GM18909 (cell line): Measurements from ENCODE around the gene CAMK2D.
A peak's percentile ranks its signal among the peaks of the same experiment; 100 is the strongest.

Experiments used
- ATAC-seq: cut with Tn5 transposase; IDR thresholded peaks from one replicate; pipeline ENCODE4 v1.9.1; 2021; ENCODE audit warnings: mild to moderate bottlenecking; ENCODE audit not compliant: unreplicated experiment, poor library complexity

Gene CAMK2D

GRCh38 chr4:113452868-113453620, 308.5 kb downstream of the CAMK2D start:
- ATAC-seq, result no peak

DNA sequence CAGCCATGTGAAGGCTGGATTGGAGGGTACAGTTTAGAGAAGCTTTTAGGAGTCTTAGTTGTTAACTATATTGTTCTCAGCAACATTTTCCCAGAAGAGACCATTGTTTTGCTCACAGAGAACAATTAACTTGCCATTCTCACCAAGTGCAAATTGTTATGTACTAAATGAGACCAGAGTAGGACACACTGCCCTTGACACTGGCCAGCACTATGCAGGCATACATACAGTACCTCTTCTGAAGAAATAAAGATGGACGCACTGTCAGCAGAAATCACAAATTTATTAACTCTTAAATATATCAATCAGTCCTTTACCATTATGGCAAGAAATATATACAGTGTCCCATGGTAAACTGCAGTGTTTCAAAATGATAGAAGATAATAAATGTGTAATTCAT, 309.4 kb downstream of the CAMK2D start:
- no peak for ATAC-seq

- no peak for ATAC-seq
Observed at GRCh38 chr4:113450295-113451080, 311.1 kb downstream of the CAMK2D start.

- no peak for ATAC-seq
Observed at GRCh38 chr4:113449410-113449974, 312.0 kb downstream of the CAMK2D start.

DNA sequence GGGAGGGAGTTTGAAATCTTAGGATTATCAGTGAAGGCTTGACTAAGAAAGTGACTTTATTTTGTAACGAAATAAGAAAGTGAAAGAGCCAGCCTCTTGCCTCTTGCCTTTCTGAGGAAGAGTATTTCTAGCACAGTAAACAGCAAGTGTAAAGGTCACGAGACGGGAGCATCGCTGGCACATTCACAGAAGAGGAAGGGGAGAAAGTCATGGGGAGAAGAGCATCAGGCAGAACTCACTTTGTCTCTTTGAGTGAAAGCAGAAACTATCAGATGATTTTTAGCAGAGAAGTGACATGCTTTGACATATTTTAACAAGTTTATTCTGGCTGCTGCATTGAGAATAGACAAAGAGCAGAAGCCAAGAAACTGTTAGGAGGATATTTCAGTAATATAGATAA, 313.8 kb downstream of the CAMK2D start:
- ATAC-seq, result peak; percentile 55

DNA sequence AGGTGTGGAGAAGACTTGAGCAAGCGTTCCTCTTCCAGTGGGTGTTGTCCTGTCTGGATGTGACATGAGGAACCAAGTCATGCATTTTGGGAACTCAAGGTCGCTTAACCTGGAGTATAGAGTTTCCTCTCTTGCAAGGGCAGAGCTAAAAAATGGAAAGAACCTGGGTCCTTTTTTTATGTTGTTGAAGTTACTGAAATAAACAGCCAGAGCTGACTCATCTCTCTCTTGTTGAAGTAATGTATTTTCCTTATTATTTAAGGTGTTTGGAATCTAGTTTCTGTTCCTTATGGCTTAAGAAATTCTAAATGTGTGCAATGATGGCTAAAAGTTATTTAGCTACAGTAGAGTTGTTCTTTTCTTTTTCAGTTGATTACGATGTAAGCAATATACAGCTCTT, 314.5 kb downstream of the CAMK2D start:
- ATAC-seq, result no peak

- no peak for ATAC-seq
Observed at GRCh38 chr4:113446019-113446418, 315.5 kb downstream of the CAMK2D start.

GRCh38 chr4:113445286-113445685, 316.3 kb downstream of the CAMK2D start:
- ATAC-seq, result no peak

DNA sequence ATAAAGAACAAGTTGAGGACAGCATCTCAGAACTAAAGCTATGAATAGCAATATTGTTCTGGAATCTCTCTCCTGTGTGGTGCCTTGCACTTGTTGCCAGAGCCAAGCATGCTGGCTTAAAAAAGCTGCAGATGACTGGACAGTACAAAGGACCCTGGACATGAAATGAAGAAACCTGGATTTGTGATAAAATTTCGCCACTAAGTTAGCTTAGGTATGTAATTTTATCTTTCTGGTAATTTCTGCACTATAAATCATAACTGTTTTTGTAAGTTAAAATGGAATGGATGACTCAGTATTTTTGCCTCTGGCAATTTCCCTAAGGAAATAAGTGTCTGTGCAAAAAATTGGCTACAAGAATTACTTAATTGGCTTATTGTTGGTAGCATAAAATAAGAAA, 317.2 kb downstream of the CAMK2D start:
- no peak for ATAC-seq

DNA sequence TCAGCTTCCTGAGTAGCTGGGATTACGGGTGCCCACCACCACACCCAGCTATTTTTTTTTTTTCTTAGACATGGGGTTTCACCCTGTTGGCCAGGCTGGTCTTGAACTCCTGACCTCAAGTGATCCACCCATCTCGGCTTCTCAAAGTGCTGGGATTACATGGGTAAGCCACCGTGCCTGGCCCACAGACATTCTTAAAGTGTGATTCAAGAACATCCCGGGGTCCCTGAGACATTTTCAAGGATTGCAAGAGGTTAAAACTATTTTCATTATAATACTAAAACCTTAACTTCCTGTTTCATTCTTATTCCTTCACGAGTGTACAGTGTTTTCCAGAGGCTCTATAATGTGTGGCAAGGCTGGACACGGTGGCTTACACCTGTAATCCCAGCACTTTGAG, 318.7 kb downstream of the CAMK2D start:
- ATAC-seq, result no peak

- ATAC-seq, result no peak
Observed at GRCh38 chr4:113440371-113440770, 321.2 kb downstream of the CAMK2D start.

DNA sequence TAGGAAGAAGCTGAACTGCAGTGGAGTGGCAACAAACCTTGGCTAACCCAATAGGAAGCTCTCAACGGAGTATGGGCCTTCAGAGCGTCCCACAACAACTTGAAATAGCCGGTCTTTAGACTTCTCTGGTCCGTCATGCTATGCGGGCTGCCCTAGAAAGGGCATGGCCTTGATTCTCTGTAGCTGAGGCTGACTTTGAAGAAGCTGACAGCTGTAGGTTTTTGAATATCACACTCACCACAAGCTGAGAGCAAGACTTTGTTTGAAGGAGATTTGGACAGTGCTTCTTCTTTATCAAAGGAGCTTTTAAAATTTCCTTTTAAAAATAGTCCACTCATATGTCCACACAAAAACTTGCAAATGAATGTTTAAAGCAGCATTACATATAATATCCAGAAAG, 322.9 kb downstream of the CAMK2D start:
- ATAC-seq, result no peak

DNA sequence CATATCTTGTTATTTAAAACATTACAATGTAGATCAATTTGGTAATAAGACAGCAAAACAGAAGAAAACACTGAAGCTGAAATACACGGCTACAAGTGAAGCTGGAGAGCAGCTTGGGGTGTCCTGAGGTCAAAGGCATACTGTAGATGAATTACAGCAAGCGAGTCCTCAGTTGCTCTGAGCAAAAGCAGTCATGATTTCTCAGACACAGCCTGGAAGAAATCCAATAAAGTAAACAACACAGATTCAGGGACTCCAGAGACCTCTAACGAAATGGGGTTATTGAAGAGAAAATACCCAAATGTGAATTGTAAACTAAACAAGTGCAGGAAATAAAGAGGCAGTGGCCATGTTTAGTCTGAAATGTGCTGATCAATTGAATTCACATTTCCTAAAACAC, 324.4 kb downstream of the CAMK2D start:
- ATAC-seq, result no peak

GRCh38 chr4:113436360-113436759, 325.2 kb downstream of the CAMK2D start:
- ATAC-seq, result no peak

DNA sequence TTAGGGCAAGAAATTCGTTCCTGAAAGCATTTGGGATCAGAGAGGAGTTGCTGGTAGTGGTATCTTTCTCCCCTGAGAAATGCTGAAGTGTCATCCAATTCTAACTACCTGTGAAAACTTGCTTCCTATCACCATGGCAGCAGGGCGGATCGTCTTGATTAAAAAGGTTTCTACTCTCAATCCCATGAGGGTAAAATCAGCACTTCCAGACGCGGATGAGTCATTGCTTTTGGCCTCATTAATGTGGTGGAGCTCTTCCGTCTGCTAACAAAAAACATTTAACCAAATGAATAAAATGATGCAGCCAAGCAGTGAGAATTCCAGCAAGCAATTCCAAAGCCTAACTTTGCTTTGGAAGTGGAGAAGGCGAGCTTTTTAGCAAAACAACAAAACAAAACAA, 325.6 kb downstream of the CAMK2D start:
- no peak for ATAC-seq

GRCh38 chr4:113434247-113434587, 327.3 kb downstream of the CAMK2D start:
- ATAC-seq, result no peak

DNA sequence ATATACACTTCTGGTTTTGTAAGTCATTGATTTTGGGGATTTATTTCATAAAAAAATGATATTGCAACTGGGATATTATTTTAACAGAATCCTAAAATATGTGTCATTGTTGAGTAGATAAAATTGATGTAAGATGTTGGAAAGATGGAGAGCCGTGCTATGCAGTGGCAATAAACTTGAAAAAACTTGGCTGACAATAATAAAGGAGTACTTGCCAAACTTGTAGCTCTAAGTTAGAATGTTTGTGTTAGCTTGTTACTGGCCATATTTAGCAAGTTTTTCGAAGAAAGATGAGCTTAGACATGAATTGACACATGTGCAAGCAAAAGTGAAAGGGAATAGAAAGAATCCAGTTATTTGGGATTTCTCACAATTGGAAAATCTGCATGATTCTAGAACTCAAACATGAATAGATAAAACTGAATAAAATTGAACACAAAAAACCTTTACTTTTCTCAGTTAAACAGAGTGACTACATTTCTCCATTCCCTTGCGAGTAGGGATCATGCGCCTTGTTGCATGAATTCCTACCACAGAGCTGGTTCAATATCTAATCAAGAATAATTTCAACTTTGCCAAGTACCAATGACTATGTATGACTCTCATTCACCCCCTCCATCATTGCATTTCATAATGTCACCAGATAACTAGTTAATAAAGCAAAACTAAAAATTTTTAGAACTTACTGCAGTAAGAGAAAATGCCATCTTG, 327.8 kb downstream of the CAMK2D start:
- ATAC-seq, result no peak

DNA sequence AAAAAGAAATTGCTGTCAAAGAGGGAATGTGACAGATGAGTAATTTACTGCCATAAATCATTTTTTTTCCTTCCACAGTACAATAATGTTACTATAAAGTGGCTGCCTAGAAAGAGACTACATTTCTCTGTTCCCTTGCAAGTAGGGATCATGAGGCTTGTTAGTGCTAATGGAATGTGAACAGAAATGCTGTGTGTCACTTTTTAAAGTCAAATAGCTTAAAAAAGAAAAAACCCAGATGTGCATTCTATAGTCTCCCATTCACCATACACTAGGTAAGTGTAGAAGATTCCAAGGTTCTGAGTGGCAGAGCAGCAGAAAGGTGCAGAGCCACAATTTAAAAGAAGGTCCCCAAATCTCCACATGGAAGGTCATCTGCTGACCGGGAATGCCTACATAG, 328.4 kb downstream of the CAMK2D start:
- no peak for ATAC-seq

GRCh38 chr4:113423631-113424030, 337.9 kb downstream of the CAMK2D start:
- no peak for ATAC-seq

DNA sequence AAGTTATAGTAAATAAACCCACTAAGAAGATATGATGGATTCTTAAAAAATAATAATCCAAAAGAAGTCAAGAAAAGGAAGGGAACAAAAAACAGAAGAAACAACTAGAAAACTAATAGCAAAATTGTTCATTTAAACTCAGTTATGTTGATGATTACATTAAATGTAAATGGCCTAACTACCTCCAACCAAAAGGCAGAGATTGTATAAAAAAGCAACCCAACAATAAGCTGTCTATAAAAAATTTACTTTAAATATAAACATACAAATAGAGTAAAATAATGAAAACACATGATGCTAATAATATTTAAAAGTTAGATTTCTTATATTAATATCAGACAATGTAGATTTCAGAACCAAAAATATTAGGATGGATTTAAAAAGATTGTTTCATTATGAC, 340.6 kb downstream of the CAMK2D start:
- no peak for ATAC-seq

GRCh38 chr4:113419631-113420030, 341.9 kb downstream of the CAMK2D start:
- no peak for ATAC-seq
